LNCaP clone FGC (cell line): ENCODE results near the gene ODAD2.

Experiments
- DNase-seq: peaks from one replicate; pipeline ENCODE4 v3.0.0-alpha.2; 2011; ENCODE audit warnings: low read depth
- H3K4me3 ChIP-seq: 2 replicates; pipeline ENCODE4 v1.5.1; 2011; ENCODE audit warnings: mild to moderate bottlenecking, low read depth, low read length, control low read depth
- CTCF ChIP-seq: IDR thresholded peaks from 2 replicates; pipeline ENCODE4 v1.5.1; 2012; ENCODE audit warnings: mild to moderate bottlenecking; ENCODE audit not compliant: control insufficient read depth, insufficient read depth; ENCODE audit errors: extremely low read depth

ODAD2 gene

GRCh38 chr10:27998954-27999275, at the start of gene ODAD2:
ODAD2 (minus strand) TSS chr10:27999079; CDS start chr10:27995142, 3,937 bp downstream.
- TF ChIP-seq CTCF, result no peak
- peak within 1 kb of the TSS; percentile 45 for H3K4me3 ChIP-seq
- DNase-seq, result no peak

GRCh38 chr10:28047061-28047460, 48.2 kb upstream of the ODAD2 start:
- no peak for DNase-seq
- H3K4me3 ChIP-seq, result no peak overlapping the region
- no peak for TF ChIP-seq CTCF

- TF ChIP-seq CTCF, result no peak
- H3K4me3 ChIP-seq, result no peak overlapping the region
- no peak for DNase-seq
Measured at GRCh38 chr10:28046579-28046978, 47.7 kb upstream of the ODAD2 start.

- DNase-seq, result no peak
- no peak overlapping the region for H3K4me3 ChIP-seq
Measured at GRCh38 chr10:28043941-28044340, 45.1 kb upstream of the ODAD2 start.

GRCh38 chr10:28036587-28036986, 37.7 kb upstream of the ODAD2 start:
- DNase-seq, result no peak
- no peak for TF ChIP-seq CTCF
- H3K4me3 ChIP-seq, result no peak overlapping the region

More at GRCh38 chr10:28043941-28044340, 45.1 kb upstream of the ODAD2 start:
- TF ChIP-seq CTCF, result no peak

GRCh38 chr10:28020993-28021982, 22.4 kb upstream of the ODAD2 start:
- DNase-seq, result no peak
- H3K4me3 ChIP-seq, result no peak overlapping the region
- no peak for TF ChIP-seq CTCF
